HCT116 (cell line): Measurements from ENCODE around the gene COL7A1. TPM values are rescaled to one million over a fixed set of nuclear protein-coding genes. Genes with fewer than 3 reads are reported as not detected.

Experiments
- ATAC-seq: fragments of 200-7000 bp; cut with Tn5 transposase; 2 replicates; pipeline ENCODE4 v1.9.1; 2020; ENCODE audit warnings: mild to moderate bottlenecking, moderate library complexity
- BruUV-seq: library from RNA; stranded (reverse); fragments of 400-500 nt; replicated peaks from 2 replicates; lab custom pipeline; 2021; lab: Mats Ljungman, UMichigan
- CTCF ChIA-PET: fragments of 300-600 bp; sonication (Branson Sonifier 250); formaldehyde crosslinking; loops from one replicate; lab custom pipeline; 2021; ENCODE audit warnings: antibody characterized with exemption; lab: Charles Lee
- POLR2A ChIA-PET: fragments of 300-600, 350-600 bp; sonication (Branson Sonifier 250); formaldehyde crosslinking; loops from one replicate; lab custom pipeline; 2021; ENCODE audit warnings: antibody characterized with exemption; lab: Charles Lee
- RAD21 ChIA-PET, 2 experiments: fragments of 300-600 bp; sonication (Branson Sonifier 250); formaldehyde crosslinking; loops; one replicate each; lab custom pipeline; 2023; ENCODE audit warnings: low total read pairs in 2 of 2; ENCODE audit not compliant: uncharacterized antibody in 2 of 2, unreplicated experiment in 2 of 2, low non-redundant PET in 1 of 2; lab: Charles Lee
- DNase-seq: peaks from one replicate; pipeline ENCODE4 v3.0.0-alpha.2; 2010; ENCODE audit warnings: low read depth, low spot score
- H2AFZ ChIP-seq: fragments of 200-600 bp; shearing (Covaris generic), sonication (generic); 2 replicates; pipeline ENCODE4 v1.6.1; 2017; ENCODE audit warnings: low read depth, mixed run types, mixed read lengths, antibody characterized with exemption, low read length; ENCODE audit not compliant: poor library complexity, severe bottlenecking
- H3K27ac ChIP-seq: 2 replicates; pipeline ENCODE4 v1.5.1; 2012; ENCODE audit warnings: low read depth, low read length
- H3K27me3 ChIP-seq: fragments of 200-600 bp; sonication (generic); 2 replicates; pipeline ENCODE4 v1.6.1; 2016; ENCODE audit warnings: mixed run types, low read length, mixed read lengths; ENCODE audit not compliant: insufficient read depth
- H3K36me3 ChIP-seq, 2 experiments: fragments of 200-500 bp in 1 of 2; fragments of 200-600 bp in 1 of 2; sonication (Bioruptor generic) in 1 of 2; sonication (generic) in 1 of 2; 2 replicates each; pipeline versions ENCODE4 v1.5.1 to v1.6.1; 2014 to 2016; ENCODE audit warnings: low read length in 2 of 2, inconsistent platforms in 1 of 2, mixed read lengths in 1 of 2, mixed run types in 1 of 2; ENCODE audit not compliant: insufficient read depth in 2 of 2, control insufficient read depth in 1 of 2
- H3K4me1 ChIP-seq, 2 experiments: fragments of 200-600 bp in 1 of 2; sonication (generic) in 1 of 2; 2 replicates each; pipeline versions ENCODE4 v1.5.1 to v1.6.1; 2012 to 2017; ENCODE audit warnings: low read length in 2 of 2, inconsistent platforms in 1 of 2, mild to moderate bottlenecking in 1 of 2, mixed read lengths in 1 of 2, mixed run types in 1 of 2, moderate library complexity in 1 of 2; ENCODE audit not compliant: insufficient read depth in 2 of 2, control insufficient read depth in 1 of 2
- H3K4me2 ChIP-seq: fragments of 200-600 bp; sonication (generic); 2 replicates; pipeline ENCODE4 v1.6.1; 2017; ENCODE audit warnings: mixed run types, low read length, mixed read lengths
- H3K4me3 ChIP-seq, 2 experiments: fragments of 200-600 bp in 1 of 2; sonication (generic) in 1 of 2; replicated peaks in 1 of 2; 2 replicates each; pipeline ENCODE4 v1.5.1; 2011 to 2016; ENCODE audit warnings: low read length in 2 of 2, control low read depth in 1 of 2, low read depth in 1 of 2, mild to moderate bottlenecking in 1 of 2, mixed read lengths in 1 of 2, mixed run types in 1 of 2
- H3K79me2 ChIP-seq: fragments of 200-600 bp; sonication (generic); 2 replicates; pipeline ENCODE4 v1.6.1; 2017; ENCODE audit warnings: mild to moderate bottlenecking, mixed run types, low read length, moderate library complexity, mixed read lengths; ENCODE audit not compliant: insufficient read depth
- H3K9ac ChIP-seq: fragments of 200-600 bp; sonication (generic); 2 replicates; pipeline ENCODE4 v1.6.1; 2016; ENCODE audit warnings: low read length, mixed read lengths
- H3K9me2 ChIP-seq: fragments of 200-600 bp; sonication (generic), shearing (Covaris generic); 2 replicates; pipeline ENCODE4 v1.6.1; 2017; ENCODE audit warnings: mixed run types, mild to moderate bottlenecking, moderate library complexity; ENCODE audit not compliant: insufficient read depth
- H3K9me3 ChIP-seq, 2 experiments: fragments of 200-500 bp in 1 of 2; fragments of 200-600 bp in 1 of 2; sonication (Bioruptor generic) in 1 of 2; sonication (generic) in 1 of 2; 2 replicates each; pipeline ENCODE4 v1.6.1; 2014 to 2017; ENCODE audit warnings: low read length in 2 of 2, mixed read lengths in 2 of 2, inconsistent platforms in 1 of 2, low read depth in 1 of 2, mild to moderate bottlenecking in 1 of 2, mixed run types in 1 of 2, moderate library complexity in 1 of 2; ENCODE audit not compliant: control insufficient read depth in 1 of 2, insufficient read depth in 1 of 2
- H4K20me1 ChIP-seq: fragments of 200-600 bp; sonication (generic), shearing (Covaris generic); 2 replicates; pipeline ENCODE4 v1.6.1; 2017; ENCODE audit warnings: mixed run types, mild to moderate bottlenecking, moderate library complexity; ENCODE audit not compliant: insufficient read depth
- CBX3 ChIP-seq: IDR thresholded peaks from 2 replicates; pipeline ENCODE4 v1.6.1; 2012; ENCODE audit warnings: low read depth
- CEBPB ChIP-seq: IDR thresholded peaks from 2 replicates; pipeline ENCODE4 v1.6.1; 2012; ENCODE audit warnings: low read depth
- EGR1 ChIP-seq: IDR thresholded peaks from 2 replicates; pipeline ENCODE4 v1.6.1; 2012; ENCODE audit warnings: low read depth
- ELF1 ChIP-seq: IDR thresholded peaks from 2 replicates; pipeline ENCODE4 v1.6.1; 2012; ENCODE audit warnings: low read depth, borderline replicate concordance
- EZH2phosphoT487 ChIP-seq: fragments of 200-600 bp; IDR thresholded peaks from 2 replicates; pipeline ENCODE4 v1.6.1; 2018; ENCODE audit warnings: antibody characterized with exemption, borderline replicate concordance
- FOSL1 ChIP-seq: IDR thresholded peaks from 2 replicates; pipeline ENCODE4 v1.6.1; 2012; ENCODE audit warnings: low read depth
- JUND ChIP-seq: IDR thresholded peaks from 2 replicates; pipeline ENCODE4 v1.6.1; 2012
- RAD21 ChIP-seq: IDR thresholded peaks from 2 replicates; pipeline ENCODE4 v1.6.1; 2012; ENCODE audit warnings: low read depth, mild to moderate bottlenecking
- SP1 ChIP-seq: IDR thresholded peaks from 2 replicates; pipeline ENCODE4 v1.6.1; 2012; ENCODE audit warnings: low read depth
- TCF7L2 ChIP-seq: IDR thresholded peaks from 2 replicates; pipeline ENCODE4 v1.7.0; 2011; ENCODE audit warnings: borderline replicate concordance, inconsistent platforms; ENCODE audit not compliant: insufficient read depth, insufficient read length; ENCODE audit errors: extremely low read depth
- YY1 ChIP-seq: IDR thresholded peaks from 2 replicates; pipeline ENCODE4 v1.6.1; 2011; ENCODE audit warnings: low read length, low read depth, moderate library complexity, mild to moderate bottlenecking; ENCODE audit not compliant: insufficient replicate concordance; ENCODE audit errors: extremely low read depth
- ZFX ChIP-seq: fragments of 450-650 bp; IDR thresholded peaks from 2 replicates; pipeline ENCODE4 v1.6.1; 2017
- ZNF274 ChIP-seq: fragments of 200-500 bp; sonication (Bioruptor generic); IDR thresholded peaks from 2 replicates; pipeline ENCODE4 v1.6.1; 2014; ENCODE audit warnings: mild to moderate bottlenecking, low read depth, low read length, inconsistent platforms
- intact Hi-C: fragments of 100-400 bp; cut with micrococcal nuclease; formaldehyde crosslinking; loops from 2 replicates; pipeline ENCODE4 v1.10.0; 2022
- total RNA-seq: library from RNA; stranded (reverse); gene quantifications from one replicate; pipeline ENCODE4 v1.2.1, GENCODE V29; 2021; ENCODE audit not compliant: unreplicated experiment
- TF ChIP-seq, protein P1 (sequence below): IDR thresholded peaks from 2 replicates; pipeline ENCODE4 v1.6.1; 2012; ENCODE audit warnings: low read depth
- TF ChIP-seq, protein P2 (sequence below): IDR thresholded peaks from 2 replicates; pipeline ENCODE4 v1.6.1; 2011; ENCODE audit warnings: mild to moderate bottlenecking, low read length, moderate library complexity; ENCODE audit not compliant: insufficient replicate concordance; ENCODE audit errors: extremely low read depth
- TF ChIP-seq, protein P3 (sequence below): IDR thresholded peaks from 2 replicates; pipeline ENCODE4 v1.6.1; 2012
- TF ChIP-seq, protein P4 (sequence below), 3 experiments: fragments of 200-600 bp in 1 of 3; sonication (generic) in 1 of 3; IDR thresholded peaks in 2 of 3; conservative IDR thresholded peaks in 1 of 3; 2 replicates each; pipeline ENCODE4 v1.5.1; 2012 to 2017; ENCODE audit warnings: low read depth in 2 of 3, low read length in 2 of 3, antibody characterized with exemption in 1 of 3, borderline replicate concordance in 1 of 3, control low read depth in 1 of 3, mild to moderate bottlenecking in 1 of 3, mixed read lengths in 1 of 3, mixed run types in 1 of 3, moderate library complexity in 1 of 3; ENCODE audit not compliant: insufficient read depth in 1 of 3

Gene COL7A1
- total RNA-seq, 1 experiment from 2014 or later: 11.4 TPM

DNA sequence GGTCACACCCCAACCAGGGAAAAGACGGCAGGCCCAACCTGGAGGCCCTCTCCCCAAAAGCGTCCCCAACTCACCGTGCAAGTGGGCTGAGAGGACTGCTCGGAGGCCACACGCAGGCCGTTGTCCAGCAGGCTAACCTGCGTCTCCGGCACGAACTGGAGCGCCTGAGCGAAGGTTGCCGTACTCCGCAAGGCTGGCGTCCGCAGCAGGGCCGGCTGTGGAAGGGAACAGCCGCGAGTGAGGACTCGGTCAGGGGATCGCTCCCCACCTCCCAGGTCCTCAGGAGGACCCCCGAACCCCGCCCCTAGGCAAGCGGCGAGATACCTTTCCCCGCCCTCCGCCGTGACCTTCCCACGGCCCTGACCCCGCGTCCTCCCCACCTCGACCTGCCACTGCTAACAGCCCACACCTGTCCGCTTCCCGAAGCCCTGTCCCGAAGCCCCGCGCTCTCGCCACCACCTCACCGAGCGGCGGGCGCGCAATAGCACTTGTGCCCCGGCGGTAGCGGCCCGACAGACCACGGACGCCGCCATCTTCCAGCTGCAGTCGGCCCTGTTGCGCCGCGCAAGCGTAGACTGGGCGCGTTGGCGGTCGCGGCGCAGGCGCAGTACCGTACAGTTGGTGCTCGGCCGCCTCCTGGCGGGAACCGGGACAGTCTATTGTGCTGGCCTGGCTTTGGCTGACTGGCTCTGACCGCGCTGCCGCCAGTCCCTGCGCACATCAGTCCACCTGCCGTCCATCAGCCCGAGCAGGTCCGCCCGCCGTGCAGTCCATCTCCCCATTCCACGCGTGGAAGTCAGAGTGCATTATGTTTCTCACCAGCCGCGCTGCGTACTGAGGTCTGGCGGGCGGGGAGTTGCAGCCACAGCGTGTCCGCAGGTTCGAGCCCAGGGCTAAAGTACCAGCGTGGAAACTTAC is 14.2 kb upstream of the COL7A1 start, which contains the start of gene UQCRC1:
UQCRC1 (minus strand) TSS at position 559 of the 918 bp plus-strand sequence; CDS start at position 533, 26 bp downstream.
- ChIA-PET RAD21 (no interaction called here), POLR2A (interaction anchor here (1.6 kb wide), 1 partner anchor 26 kb away, joined by 3 read pairs; the partner anchor contains the start of gene SLC26A6), CTCF (interaction anchor here (0.8 to 1.0 kb wide), 2 partner anchors 26 to 208 kb away, joined by 3 read pairs; partner anchors contain the start of gene SLC26A6)
- H3K9me3 ChIP-seq: no peaks in the 10 kb centered on the region
- H3K9ac ChIP-seq: peak within 1 kb of the TSS; percentile 92
- peaks cover 15 to 32% of the 10 kb centered on the region in 2 experiments; a peak in 3 of 4 replicates for H3K36me3 ChIP-seq
- H4K20me1 ChIP-seq: no peaks in the 10 kb centered on the region
- H3K4me2 ChIP-seq: peak within 1 kb of the TSS; percentile 84
- peaks cover 38% of the 10 kb centered on the region for H3K79me2 ChIP-seq
- DNase-seq (peak; percentile 81), ATAC-seq (peak; percentile 99)
- H3K27me3 ChIP-seq: no peaks in the 10 kb centered on the region
- no TSS peak for BruUV-seq
- peaks cover 2 to 19% of the 10 kb centered on the region in 2 experiments; a peak in 2 of 4 replicates for H3K4me1 ChIP-seq
- H2AFZ ChIP-seq: peak within 1 kb of the TSS; percentile 74
- peak within 1 kb of the TSS; percentile 72 for H3K27ac ChIP-seq
- no peaks in the 10 kb centered on the region for H3K9me2 ChIP-seq
- intact Hi-C loops: loop anchor here (5.0 kb wide), 1 partner anchor 52 kb away; the partner anchor contains the start of gene PFKFB4
- peak within 1 kb of the TSS; percentile 81 to 84 for H3K4me3 ChIP-seq
- no peak for TF ChIP-seq ZNF274
- TF ChIP-seq ZFX: peak; percentile 80; the same call in 1 of the 2 replicates
- TF ChIP-seq, protein P1, sequence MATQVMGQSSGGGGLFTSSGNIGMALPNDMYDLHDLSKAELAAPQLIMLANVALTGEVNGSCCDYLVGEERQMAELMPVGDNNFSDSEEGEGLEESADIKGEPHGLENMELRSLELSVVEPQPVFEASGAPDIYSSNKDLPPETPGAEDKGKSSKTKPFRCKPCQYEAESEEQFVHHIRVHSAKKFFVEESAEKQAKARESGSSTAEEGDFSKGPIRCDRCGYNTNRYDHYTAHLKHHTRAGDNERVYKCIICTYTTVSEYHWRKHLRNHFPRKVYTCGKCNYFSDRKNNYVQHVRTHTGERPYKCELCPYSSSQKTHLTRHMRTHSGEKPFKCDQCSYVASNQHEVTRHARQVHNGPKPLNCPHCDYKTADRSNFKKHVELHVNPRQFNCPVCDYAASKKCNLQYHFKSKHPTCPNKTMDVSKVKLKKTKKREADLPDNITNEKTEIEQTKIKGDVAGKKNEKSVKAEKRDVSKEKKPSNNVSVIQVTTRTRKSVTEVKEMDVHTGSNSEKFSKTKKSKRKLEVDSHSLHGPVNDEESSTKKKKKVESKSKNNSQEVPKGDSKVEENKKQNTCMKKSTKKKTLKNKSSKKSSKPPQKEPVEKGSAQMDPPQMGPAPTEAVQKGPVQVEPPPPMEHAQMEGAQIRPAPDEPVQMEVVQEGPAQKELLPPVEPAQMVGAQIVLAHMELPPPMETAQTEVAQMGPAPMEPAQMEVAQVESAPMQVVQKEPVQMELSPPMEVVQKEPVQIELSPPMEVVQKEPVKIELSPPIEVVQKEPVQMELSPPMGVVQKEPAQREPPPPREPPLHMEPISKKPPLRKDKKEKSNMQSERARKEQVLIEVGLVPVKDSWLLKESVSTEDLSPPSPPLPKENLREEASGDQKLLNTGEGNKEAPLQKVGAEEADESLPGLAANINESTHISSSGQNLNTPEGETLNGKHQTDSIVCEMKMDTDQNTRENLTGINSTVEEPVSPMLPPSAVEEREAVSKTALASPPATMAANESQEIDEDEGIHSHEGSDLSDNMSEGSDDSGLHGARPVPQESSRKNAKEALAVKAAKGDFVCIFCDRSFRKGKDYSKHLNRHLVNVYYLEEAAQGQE: no peak
- no peak; the same call in 1 of the 2 replicates for TF ChIP-seq CBX3
- TF ChIP-seq YY1: peak; percentile 93
- peak; percentile 56 for TF ChIP-seq RAD21
- TF ChIP-seq, protein P2, sequence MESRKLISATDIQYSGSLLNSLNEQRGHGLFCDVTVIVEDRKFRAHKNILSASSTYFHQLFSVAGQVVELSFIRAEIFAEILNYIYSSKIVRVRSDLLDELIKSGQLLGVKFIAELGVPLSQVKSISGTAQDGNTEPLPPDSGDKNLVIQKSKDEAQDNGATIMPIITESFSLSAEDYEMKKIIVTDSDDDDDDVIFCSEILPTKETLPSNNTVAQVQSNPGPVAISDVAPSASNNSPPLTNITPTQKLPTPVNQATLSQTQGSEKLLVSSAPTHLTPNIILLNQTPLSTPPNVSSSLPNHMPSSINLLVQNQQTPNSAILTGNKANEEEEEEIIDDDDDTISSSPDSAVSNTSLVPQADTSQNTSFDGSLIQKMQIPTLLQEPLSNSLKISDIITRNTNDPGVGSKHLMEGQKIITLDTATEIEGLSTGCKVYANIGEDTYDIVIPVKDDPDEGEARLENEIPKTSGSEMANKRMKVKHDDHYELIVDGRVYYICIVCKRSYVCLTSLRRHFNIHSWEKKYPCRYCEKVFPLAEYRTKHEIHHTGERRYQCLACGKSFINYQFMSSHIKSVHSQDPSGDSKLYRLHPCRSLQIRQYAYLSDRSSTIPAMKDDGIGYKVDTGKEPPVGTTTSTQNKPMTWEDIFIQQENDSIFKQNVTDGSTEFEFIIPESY: no peak
- TF ChIP-seq, protein P3, sequence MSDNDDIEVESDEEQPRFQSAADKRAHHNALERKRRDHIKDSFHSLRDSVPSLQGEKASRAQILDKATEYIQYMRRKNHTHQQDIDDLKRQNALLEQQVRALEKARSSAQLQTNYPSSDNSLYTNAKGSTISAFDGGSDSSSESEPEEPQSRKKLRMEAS: peak; percentile 33; the same call in 1 of the 2 replicates
- no peak for TF ChIP-seq CEBPB
- no peak for TF ChIP-seq EZH2phosphoT487
- TF ChIP-seq SP1: no peak
- TF ChIP-seq TCF7L2: peak; percentile 10
- TF ChIP-seq, protein P4, sequence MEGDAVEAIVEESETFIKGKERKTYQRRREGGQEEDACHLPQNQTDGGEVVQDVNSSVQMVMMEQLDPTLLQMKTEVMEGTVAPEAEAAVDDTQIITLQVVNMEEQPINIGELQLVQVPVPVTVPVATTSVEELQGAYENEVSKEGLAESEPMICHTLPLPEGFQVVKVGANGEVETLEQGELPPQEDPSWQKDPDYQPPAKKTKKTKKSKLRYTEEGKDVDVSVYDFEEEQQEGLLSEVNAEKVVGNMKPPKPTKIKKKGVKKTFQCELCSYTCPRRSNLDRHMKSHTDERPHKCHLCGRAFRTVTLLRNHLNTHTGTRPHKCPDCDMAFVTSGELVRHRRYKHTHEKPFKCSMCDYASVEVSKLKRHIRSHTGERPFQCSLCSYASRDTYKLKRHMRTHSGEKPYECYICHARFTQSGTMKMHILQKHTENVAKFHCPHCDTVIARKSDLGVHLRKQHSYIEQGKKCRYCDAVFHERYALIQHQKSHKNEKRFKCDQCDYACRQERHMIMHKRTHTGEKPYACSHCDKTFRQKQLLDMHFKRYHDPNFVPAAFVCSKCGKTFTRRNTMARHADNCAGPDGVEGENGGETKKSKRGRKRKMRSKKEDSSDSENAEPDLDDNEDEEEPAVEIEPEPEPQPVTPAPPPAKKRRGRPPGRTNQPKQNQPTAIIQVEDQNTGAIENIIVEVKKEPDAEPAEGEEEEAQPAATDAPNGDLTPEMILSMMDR (IDR thresholded peaks at IDR 0.05 in 2 of 3, conservative IDR thresholded peaks at IDR 0.05 in 1 of 3; ENCODE audit: borderline replicate concordance in 1 of 3, insufficient read depth in 1 of 3, low read depth in 2 of 3, low read length in 2 of 3): peak; percentile 44 to 61 (median 53); a peak in 5 of 6 replicates
- TF ChIP-seq EGR1: peak; percentile 89
- TF ChIP-seq FOSL1: no peak
- TF ChIP-seq ELF1: no peak
- no peak for TF ChIP-seq JUND
